ENCODE data around the gene SNX30.

GRCh38 chr9:112911736-112912135 lies 161.2 kb downstream of the SNX30 start:
- no peak for TF ChIP-seq CTCF (IDR thresholded peaks at IDR 0.05)
- no peak for TF ChIP-seq POLR2A (IDR thresholded peaks at IDR 0.05)

All from Peyer's patch (tissue), 4 donors.